ENCODE data around the gene VPS26C. TPM values are rescaled to one million over a fixed set of nuclear protein-coding genes. Genes with fewer than 3 reads are reported as not detected.

VPS26C gene
- total and polyA plus RNA-seq, 9 of the 15 experiments (the other 6 are each of a cell fraction or from before 2014, with no cell fraction given) = 32.8 to 48.7 (median 42.1) TPM

GRCh38 chr21:37220981-37221664, 46.0 kb downstream of the VPS26C start (continued):
- no peak for TF ChIP-seq HDAC8 (tag; IDR thresholded peaks at IDR 0.05)
- TF ChIP-seq HMGN3 (IDR thresholded peaks at IDR 0.05; ENCODE audit: borderline replicate concordance, extremely low read depth, insufficient read length, low read depth, low read length) = peak; percentile 30
- TF ChIP-seq NCOA2 (IDR thresholded peaks at IDR 0.05; ENCODE audit: partially characterized antibody in 2 of 2) = no peak
- TF ChIP-seq POLR2G (IDR thresholded peaks at IDR 0.05; ENCODE audit: low read depth, low read length) = peak; percentile 96
- peak; percentile 41 for TF ChIP-seq SMC3 (conservative IDR thresholded peaks at IDR 0.05; ENCODE audit: insufficient read depth, low read depth, low read length)
- TF ChIP-seq NR3C1 (CRISPR knock-in tag; IDR thresholded peaks at IDR 0.05) = no peak
- no peak for TF ChIP-seq BDP1 (IDR thresholded peaks at IDR 0.05; ENCODE audit: insufficient read depth, insufficient read length)
- TF ChIP-seq ZNF253 (CRISPR knock-in tag; conservative IDR thresholded peaks at IDR 0.05) = no peak
- peak; percentile 61; the same call in 1 of the 2 replicates for TF ChIP-seq SMAD4 (CRISPR knock-in tag; conservative IDR thresholded peaks at IDR 0.05)
- no peak for TF ChIP-seq ZNF274 (IDR thresholded peaks at IDR 0.05; ENCODE audit: borderline replicate concordance, low read depth, low read length)
- no peak for TF ChIP-seq SRSF1 (IDR thresholded peaks at IDR 0.05; ENCODE audit: low read depth, low read length)
- 0 out of 2 replicates have a peak, but pooled peaks have one; percentile 76 for TF ChIP-seq KLF1 (tag; IDR thresholded peaks at IDR 0.05)
- TF ChIP-seq OTX1 (CRISPR knock-in tag; IDR thresholded peaks at IDR 0.05) = no peak
- TF ChIP-seq ZBTB17 (CRISPR knock-in tag; IDR thresholded peaks at IDR 0.05) = 0 out of 2 replicates have a peak, but pooled peaks have one; percentile 42
- no peak for TF ChIP-seq SNIP1 (IDR thresholded peaks at IDR 0.05; ENCODE audit: low read depth)
- no peak for TF ChIP-seq FOXJ3 (CRISPR knock-in tag; IDR thresholded peaks at IDR 0.05)
- TF ChIP-seq ZHX1 (conservative IDR thresholded peaks at IDR 0.05; ENCODE audit: low read length) = no peak
- TF ChIP-seq MCM3 (IDR thresholded peaks at IDR 0.05) = no peak
- peak; percentile 55; the same call in 1 of the 2 replicates for TF ChIP-seq ATF7 (IDR thresholded peaks at IDR 0.05)
- TF ChIP-seq ZNF324 (CRISPR knock-in tag; IDR thresholded peaks at IDR 0.05) = no peak
- TF ChIP-seq PML (IDR thresholded peaks at IDR 0.05; ENCODE audit: low read length) = no peak
- TF ChIP-seq KAT7 (CRISPR knock-in tag; IDR thresholded peaks at IDR 0.05; ENCODE audit: borderline replicate concordance) = no peak
- no peak for TF ChIP-seq CCAR2 (IDR thresholded peaks at IDR 0.05; ENCODE audit: low read depth, low read length)
- no peak for TF ChIP-seq KHSRP (IDR thresholded peaks at IDR 0.05)
- peak; percentile 70 for TF ChIP-seq SUPT5H (IDR thresholded peaks at IDR 0.05)
- TF ChIP-seq AFF4 (CRISPR knock-in tag; IDR thresholded peaks at IDR 0.05) = no peak

All from K562 (cell line).